ENCODE measurements around the gene CCDC142. TPM values are rescaled to one million over a fixed set of nuclear protein-coding genes. Genes with fewer than 3 reads are reported as not detected.

The CCDC142 gene
- total and polyA plus RNA-seq, 10 of the 15 experiments (the other 5 are each of a cell fraction or from before 2014, with no cell fraction given) = 0.93 to 16.9 (median 9.0) TPM

DNA sequence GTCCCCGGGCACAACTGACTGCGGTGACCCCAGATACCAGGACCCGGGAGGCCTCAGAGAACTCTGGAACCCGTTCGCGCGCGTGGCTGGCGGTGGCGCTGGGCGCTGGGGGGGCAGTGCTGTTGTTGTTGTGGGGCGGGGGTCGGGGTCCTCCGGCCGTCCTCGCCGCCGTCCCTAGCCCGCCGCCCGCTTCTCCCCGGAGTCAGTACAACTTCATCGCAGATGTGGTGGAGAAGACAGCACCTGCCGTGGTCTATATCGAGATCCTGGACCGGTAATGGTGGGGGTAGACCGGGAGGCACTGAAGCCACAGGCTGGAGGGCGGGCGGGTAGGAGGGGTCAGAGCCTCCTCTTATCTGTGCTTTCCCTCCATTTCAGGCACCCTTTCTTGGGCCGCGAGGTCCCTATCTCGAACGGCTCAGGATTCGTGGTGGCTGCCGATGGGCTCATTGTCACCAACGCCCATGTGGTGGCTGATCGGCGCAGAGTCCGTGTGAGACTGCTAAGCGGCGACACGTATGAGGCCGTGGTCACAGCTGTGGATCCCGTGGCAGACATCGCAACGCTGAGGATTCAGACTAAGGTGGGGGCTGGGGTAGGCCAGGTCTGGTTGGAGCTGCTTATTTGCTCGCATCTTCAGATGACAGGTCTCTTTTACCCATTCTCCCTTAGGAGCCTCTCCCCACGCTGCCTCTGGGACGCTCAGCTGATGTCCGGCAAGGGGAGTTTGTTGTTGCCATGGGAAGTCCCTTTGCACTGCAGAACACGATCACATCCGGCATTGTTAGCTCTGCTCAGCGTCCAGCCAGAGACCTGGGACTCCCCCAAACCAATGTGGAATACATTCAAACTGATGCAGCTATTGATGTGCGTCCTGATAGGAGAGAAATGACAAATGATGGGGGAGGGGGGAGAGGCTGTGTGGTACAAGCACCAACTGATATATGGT is 47.7 kb upstream of the CCDC142 start (continued):
- TF ChIP-seq, protein P1, sequence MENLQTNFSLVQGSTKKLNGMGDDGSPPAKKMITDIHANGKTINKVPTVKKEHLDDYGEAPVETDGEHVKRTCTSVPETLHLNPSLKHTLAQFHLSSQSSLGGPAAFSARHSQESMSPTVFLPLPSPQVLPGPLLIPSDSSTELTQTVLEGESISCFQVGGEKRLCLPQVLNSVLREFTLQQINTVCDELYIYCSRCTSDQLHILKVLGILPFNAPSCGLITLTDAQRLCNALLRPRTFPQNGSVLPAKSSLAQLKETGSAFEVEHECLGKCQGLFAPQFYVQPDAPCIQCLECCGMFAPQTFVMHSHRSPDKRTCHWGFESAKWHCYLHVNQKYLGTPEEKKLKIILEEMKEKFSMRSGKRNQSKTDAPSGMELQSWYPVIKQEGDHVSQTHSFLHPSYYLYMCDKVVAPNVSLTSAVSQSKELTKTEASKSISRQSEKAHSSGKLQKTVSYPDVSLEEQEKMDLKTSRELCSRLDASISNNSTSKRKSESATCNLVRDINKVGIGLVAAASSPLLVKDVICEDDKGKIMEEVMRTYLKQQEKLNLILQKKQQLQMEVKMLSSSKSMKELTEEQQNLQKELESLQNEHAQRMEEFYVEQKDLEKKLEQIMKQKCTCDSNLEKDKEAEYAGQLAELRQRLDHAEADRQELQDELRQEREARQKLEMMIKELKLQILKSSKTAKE (IDR thresholded peaks at IDR 0.05; ENCODE audit: low read depth, poor library complexity, severe bottlenecking) = no peak
- TF ChIP-seq RUNX3 (IDR thresholded peaks at IDR 0.05; ENCODE audit: low read length) (no peak), USF2 (IDR thresholded peaks at IDR 0.05; ENCODE audit: borderline replicate concordance, low read depth, low read length) (no peak), HCFC1 (IDR thresholded peaks at IDR 0.05; ENCODE audit: low read length) (no peak), IKZF1 (conservative IDR thresholded peaks at IDR 0.05) (peak; percentile 52), STAT1 (conservative IDR thresholded peaks at IDR 0.05) (no peak), RAD51 (IDR thresholded peaks at IDR 0.05) (0 out of 2 replicates have a peak, but pooled peaks have one; percentile 14), TARDBP (IDR thresholded peaks at IDR 0.05; ENCODE audit: borderline replicate concordance) (no peak; the same call in 1 of the 2 replicates), ZNF274 (IDR thresholded peaks at IDR 0.05; ENCODE audit: insufficient read depth, insufficient read length) (no peak), ZSCAN29 (IDR thresholded peaks at IDR 0.05) (no peak), STAT3 (IDR thresholded peaks at IDR 0.05; ENCODE audit: low read depth, low read length) (no peak), CBX5 (IDR thresholded peaks at IDR 0.05; ENCODE audit: low read depth) (no peak), DPF2 (IDR thresholded peaks at IDR 0.05) (peak; percentile 55; the same call in 1 of the 2 replicates), RB1 (IDR thresholded peaks at IDR 0.05; ENCODE audit: borderline replicate concordance) (peak; percentile 68; the same call in 1 of the 2 replicates), PML (IDR thresholded peaks at IDR 0.05; ENCODE audit: low read length) (no peak), SREBF2 (IDR thresholded peaks at IDR 0.05; ENCODE audit: low read length) (no peak), ZNF622 (IDR thresholded peaks at IDR 0.05) (no peak)
- TF ChIP-seq, protein P2, sequence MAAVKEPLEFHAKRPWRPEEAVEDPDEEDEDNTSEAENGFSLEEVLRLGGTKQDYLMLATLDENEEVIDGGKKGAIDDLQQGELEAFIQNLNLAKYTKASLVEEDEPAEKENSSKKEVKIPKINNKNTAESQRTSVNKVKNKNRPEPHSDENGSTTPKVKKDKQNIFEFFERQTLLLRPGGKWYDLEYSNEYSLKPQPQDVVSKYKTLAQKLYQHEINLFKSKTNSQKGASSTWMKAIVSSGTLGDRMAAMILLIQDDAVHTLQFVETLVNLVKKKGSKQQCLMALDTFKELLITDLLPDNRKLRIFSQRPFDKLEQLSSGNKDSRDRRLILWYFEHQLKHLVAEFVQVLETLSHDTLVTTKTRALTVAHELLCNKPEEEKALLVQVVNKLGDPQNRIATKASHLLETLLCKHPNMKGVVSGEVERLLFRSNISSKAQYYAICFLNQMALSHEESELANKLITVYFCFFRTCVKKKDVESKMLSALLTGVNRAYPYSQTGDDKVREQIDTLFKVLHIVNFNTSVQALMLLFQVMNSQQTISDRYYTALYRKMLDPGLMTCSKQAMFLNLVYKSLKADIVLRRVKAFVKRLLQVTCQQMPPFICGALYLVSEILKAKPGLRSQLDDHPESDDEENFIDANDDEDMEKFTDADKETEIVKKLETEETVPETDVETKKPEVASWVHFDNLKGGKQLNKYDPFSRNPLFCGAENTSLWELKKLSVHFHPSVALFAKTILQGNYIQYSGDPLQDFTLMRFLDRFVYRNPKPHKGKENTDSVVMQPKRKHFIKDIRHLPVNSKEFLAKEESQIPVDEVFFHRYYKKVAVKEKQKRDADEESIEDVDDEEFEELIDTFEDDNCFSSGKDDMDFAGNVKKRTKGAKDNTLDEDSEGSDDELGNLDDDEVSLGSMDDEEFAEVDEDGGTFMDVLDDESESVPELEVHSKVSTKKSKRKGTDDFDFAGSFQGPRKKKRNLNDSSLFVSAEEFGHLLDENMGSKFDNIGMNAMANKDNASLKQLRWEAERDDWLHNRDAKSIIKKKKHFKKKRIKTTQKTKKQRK (IDR thresholded peaks at IDR 0.05; ENCODE audit: low read depth, low read length) = no peak
- TF ChIP-seq, protein P3, sequence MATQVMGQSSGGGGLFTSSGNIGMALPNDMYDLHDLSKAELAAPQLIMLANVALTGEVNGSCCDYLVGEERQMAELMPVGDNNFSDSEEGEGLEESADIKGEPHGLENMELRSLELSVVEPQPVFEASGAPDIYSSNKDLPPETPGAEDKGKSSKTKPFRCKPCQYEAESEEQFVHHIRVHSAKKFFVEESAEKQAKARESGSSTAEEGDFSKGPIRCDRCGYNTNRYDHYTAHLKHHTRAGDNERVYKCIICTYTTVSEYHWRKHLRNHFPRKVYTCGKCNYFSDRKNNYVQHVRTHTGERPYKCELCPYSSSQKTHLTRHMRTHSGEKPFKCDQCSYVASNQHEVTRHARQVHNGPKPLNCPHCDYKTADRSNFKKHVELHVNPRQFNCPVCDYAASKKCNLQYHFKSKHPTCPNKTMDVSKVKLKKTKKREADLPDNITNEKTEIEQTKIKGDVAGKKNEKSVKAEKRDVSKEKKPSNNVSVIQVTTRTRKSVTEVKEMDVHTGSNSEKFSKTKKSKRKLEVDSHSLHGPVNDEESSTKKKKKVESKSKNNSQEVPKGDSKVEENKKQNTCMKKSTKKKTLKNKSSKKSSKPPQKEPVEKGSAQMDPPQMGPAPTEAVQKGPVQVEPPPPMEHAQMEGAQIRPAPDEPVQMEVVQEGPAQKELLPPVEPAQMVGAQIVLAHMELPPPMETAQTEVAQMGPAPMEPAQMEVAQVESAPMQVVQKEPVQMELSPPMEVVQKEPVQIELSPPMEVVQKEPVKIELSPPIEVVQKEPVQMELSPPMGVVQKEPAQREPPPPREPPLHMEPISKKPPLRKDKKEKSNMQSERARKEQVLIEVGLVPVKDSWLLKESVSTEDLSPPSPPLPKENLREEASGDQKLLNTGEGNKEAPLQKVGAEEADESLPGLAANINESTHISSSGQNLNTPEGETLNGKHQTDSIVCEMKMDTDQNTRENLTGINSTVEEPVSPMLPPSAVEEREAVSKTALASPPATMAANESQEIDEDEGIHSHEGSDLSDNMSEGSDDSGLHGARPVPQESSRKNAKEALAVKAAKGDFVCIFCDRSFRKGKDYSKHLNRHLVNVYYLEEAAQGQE (IDR thresholded peaks at IDR 0.05; ENCODE audit: low read depth, low read length) = no peak
- TF ChIP-seq, protein P4, sequence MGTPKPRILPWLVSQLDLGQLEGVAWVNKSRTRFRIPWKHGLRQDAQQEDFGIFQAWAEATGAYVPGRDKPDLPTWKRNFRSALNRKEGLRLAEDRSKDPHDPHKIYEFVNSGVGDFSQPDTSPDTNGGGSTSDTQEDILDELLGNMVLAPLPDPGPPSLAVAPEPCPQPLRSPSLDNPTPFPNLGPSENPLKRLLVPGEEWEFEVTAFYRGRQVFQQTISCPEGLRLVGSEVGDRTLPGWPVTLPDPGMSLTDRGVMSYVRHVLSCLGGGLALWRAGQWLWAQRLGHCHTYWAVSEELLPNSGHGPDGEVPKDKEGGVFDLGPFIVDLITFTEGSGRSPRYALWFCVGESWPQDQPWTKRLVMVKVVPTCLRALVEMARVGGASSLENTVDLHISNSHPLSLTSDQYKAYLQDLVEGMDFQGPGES (IDR thresholded peaks at IDR 0.05) = no peak

Data from GM12878 (cell line).